HG03558 (cell line): ENCODE results near the gene SAV1.

Experiments
- ATAC-seq: cut with Tn5 transposase; IDR thresholded peaks from one replicate; pipeline ENCODE4 v1.9.1; 2021; ENCODE audit warnings: moderate number of reproducible peaks; ENCODE audit not compliant: unreplicated experiment; ENCODE audit errors: extremely low read depth

The SAV1 gene

DNA sequence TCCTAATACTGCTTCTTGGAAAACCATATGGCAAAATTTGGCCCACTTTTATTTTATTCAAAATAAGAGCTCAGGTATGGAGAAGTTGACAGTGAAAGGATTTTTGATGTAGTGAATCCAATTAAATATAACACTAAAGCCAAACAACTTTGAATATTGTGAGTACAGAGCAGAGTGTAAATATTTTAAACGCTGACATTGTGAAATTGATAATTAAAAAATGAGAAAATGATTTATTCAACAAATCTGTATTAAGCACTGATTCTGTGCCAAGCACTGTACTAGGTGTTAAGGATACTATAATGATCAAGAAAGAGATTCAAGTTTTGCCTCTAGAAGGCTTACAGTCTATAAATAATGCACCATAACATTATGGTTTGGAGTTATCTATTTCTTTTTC lies 57.6 kb downstream of the SAV1 start:
- ATAC-seq, result no peak

- ATAC-seq, result no peak
Measured at GRCh38 chr14:50608302-50608851, 59.7 kb downstream of the SAV1 start.

GRCh38 chr14:50607761-50608160 lies 60.3 kb downstream of the SAV1 start:
- ATAC-seq, result no peak

DNA sequence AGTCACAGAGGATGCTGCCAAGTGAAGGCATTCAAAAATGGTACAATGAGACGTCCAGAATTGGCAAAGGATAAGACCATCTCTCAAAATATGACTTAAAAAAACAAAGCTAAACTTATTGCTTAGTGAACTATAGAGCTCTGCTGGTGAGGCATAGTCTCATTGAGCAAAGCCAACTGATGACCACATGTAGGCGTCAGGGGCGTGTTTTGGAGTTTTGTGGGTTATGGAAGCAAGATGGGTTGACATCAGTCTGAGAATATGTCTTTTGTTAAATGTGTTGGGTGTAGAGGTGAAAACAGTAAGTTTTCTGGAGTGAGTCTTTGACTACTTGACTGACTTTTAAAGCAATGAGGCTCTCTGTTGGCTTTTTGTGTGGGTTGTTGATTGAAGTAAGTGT lies 60.9 kb downstream of the SAV1 start:
- ATAC-seq, result no peak

GRCh38 chr14:50606468-50606867 lies 61.6 kb downstream of the SAV1 start:
- ATAC-seq, result no peak

DNA sequence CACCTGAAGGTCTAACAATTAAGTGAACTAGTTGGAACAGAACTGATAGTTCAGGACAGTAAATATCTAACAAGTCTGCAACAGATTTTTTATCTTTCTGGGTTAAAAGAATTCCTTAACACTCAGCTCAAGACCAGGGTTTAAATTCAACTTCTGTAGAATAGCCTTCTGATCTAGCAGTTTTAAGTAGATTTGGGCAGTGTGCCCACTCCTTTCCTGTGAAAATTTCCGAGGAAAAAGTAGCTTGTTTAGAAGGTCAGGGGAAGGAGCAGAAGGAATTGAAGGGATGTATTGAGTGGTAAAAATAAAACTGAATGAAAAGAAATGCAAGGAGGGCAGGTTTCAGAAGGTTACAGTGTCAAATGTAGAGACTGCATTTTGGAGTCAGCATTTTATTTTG lies 62.3 kb downstream of the SAV1 start:
- no peak for ATAC-seq

DNA sequence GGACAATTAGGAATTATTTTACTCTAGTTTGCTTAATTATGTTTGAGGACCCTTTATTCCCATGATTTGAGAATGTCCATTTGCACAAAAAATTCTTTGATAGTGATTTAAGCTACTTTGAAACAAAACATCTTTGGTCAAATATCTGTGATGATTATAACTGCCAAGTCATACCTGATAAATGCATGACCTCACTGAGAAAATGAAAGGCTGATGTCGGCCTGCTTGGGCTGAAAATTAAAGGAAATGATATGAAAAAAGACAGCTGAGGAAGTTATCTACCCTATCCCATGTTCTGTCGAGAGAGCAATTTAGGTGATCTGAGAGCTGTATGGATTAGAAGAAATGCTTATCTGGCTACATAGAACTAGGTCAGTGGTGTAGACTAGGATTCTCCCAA lies 64.5 kb downstream of the SAV1 start:
- ATAC-seq, result no peak

GRCh38 chr14:50602035-50602434 lies 66.1 kb downstream of the SAV1 start:
- no peak for ATAC-seq

DNA sequence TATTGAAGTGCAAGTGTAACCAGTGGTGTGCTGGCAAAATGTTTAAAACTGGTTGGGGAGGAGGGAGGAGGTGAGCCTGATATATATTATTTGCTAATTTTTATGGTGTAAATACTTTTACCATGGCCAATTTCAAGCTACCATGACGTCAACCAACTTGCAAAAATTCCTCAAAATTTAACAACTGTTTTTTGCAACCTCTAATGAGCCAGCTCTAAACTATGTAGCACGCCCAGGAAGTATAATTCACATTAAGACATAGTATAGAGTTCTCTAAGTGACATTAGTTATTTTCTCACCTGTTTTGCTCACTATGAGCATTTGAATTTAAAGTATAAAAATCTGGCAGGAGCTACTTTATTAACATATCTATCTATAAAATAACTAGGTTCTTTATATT lies 66.7 kb downstream of the SAV1 start:
- no peak for ATAC-seq

DNA sequence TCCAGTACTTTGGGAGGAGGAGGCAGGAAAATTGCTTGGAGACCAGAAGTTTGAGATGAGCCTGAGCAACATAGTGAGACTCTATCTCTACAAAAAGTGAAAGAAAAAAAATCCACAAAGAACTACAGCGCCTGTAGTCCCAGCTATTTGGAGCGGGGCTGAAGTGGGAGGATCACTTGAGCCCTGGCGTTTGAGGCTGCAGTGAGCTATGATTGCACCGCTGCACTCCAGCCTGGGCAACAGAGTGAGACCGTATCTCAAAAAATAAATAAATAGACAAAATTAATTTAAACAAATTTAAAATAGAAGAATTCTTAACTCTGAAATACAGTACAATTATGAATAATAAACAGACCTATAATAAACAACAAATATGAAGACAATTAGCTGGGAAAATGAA lies 67.3 kb downstream of the SAV1 start:
- no peak for ATAC-seq

GRCh38 chr14:50599700-50600444 lies 68.2 kb downstream of the SAV1 start:
- ATAC-seq, result no peak

GRCh38 chr14:50598765-50599164 lies 69.3 kb downstream of the SAV1 start:
- no peak for ATAC-seq

GRCh38 chr14:50594577-50595316 lies 73.4 kb downstream of the SAV1 start:
- no peak for ATAC-seq

- no peak for ATAC-seq
Measured at GRCh38 chr14:50590464-50590863, 77.6 kb downstream of the SAV1 start.
